ENCODE results near the gene CCNG1.

DNA sequence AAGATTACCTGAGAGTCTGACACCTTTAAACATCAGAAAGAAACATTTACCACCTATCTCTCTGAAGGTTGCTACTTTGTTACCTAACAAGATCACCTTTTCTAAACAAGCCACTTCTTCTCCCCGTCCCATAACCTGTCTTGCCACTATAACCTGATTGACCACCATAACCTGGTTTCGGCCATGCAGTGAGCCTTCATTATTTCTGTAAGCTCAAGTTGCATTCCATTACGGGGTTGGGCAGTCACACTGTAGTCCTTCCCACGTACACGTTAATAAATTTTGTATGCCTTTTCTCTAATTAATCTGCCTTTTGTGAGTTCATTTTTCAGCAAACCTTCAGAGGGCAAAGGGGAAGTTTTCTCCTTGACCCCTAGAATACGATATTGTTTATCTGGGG lies 28.0 kb upstream of the CCNG1 start:
- TF ChIP-seq, protein P1, sequence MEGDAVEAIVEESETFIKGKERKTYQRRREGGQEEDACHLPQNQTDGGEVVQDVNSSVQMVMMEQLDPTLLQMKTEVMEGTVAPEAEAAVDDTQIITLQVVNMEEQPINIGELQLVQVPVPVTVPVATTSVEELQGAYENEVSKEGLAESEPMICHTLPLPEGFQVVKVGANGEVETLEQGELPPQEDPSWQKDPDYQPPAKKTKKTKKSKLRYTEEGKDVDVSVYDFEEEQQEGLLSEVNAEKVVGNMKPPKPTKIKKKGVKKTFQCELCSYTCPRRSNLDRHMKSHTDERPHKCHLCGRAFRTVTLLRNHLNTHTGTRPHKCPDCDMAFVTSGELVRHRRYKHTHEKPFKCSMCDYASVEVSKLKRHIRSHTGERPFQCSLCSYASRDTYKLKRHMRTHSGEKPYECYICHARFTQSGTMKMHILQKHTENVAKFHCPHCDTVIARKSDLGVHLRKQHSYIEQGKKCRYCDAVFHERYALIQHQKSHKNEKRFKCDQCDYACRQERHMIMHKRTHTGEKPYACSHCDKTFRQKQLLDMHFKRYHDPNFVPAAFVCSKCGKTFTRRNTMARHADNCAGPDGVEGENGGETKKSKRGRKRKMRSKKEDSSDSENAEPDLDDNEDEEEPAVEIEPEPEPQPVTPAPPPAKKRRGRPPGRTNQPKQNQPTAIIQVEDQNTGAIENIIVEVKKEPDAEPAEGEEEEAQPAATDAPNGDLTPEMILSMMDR (IDR thresholded peaks at IDR 0.05): no peak
- TF ChIP-seq POLR2A (IDR thresholded peaks at IDR 0.05): no peak
